Activated CD4-positive, alpha-beta T cell treated with anti-CD3 and anti-CD28 coated beads for 24 hours (primary cell): ENCODE data around the gene RNF207.

Source experiments
- DNase-seq, 2 donors: peaks; one replicate each; pipeline ENCODE4 v3.0.0-alpha.2; 2020; ENCODE audit warnings: low read depth in 2 of 2

Gene RNF207, protein sequence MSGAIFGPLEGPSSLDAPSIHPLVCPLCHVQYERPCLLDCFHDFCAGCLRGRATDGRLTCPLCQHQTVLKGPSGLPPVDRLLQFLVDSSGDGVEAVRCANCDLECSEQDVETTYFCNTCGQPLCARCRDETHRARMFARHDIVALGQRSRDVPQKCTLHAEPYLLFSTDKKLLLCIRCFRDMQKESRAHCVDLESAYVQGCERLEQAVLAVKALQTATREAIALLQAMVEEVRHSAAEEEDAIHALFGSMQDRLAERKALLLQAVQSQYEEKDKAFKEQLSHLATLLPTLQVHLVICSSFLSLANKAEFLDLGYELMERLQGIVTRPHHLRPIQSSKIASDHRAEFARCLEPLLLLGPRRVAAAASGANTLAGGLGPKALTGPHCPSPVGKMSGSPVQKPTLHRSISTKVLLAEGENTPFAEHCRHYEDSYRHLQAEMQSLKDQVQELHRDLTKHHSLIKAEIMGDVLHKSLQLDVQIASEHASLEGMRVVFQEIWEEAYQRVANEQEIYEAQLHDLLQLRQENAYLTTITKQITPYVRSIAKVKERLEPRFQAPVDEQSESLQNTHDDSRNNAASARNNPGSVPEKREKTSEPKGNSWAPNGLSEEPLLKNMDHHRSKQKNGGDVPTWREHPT

DNA sequence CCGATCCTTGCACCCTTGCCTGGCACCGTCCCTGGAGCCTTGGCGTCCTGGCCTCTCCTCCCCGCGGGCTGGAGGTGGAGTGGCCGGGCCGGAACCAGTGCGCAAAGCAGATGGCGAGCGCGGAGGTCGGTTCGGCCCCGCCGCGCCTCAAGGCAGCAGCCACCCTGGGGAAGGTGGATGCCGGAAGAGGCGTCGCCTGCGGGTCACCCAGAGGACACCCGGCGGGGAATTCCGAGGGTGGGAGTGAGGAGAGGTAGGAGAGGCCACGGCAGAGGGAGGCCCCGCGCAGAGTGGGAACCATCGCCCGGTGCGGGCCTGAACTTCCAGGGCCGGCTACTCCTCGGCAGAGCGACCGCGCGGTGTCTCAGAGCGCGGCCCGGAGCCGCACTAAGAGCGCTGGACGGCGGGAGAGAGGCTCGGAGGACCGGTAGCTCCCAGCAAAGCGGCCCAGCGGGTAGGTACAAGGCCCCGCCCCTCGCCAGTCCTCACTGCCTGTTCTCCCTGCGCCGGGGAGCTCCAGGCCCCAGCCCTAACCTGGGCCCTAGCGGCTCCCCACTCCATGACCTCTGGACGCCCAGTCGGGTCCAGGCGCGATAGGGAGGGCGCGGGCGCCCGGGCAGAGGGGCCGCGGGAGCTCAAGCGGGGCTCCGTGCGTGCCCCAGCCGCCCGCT, at the start of gene RNF207:
RNF207 (plus strand) TSS at position 271 of the 671 bp plus-strand sequence. CDS start 417 bp downstream, outside the sequence.
- DNase-seq: peak; percentile 42 to 59

DNA sequence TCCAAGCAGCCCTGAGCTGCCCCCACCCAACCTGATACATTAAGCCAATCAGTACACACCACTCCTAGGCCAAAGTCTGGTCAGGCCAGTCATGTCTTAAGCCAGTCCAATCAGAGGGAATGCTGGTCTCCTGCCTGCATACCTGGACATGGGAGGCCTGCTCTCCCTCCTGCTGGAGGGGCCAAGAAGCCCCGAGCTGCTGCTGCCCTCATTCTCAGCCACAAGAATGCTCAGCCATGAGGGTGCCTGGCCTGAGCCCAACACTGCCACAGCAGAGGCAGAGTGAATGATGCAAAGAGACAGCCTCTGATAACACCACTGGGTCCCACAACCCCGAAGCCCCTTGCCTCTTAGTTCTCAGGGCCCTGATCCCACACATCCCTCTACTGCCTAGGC, 48.8 kb upstream of the RNF207 start:
- DNase-seq: no peak

DNA sequence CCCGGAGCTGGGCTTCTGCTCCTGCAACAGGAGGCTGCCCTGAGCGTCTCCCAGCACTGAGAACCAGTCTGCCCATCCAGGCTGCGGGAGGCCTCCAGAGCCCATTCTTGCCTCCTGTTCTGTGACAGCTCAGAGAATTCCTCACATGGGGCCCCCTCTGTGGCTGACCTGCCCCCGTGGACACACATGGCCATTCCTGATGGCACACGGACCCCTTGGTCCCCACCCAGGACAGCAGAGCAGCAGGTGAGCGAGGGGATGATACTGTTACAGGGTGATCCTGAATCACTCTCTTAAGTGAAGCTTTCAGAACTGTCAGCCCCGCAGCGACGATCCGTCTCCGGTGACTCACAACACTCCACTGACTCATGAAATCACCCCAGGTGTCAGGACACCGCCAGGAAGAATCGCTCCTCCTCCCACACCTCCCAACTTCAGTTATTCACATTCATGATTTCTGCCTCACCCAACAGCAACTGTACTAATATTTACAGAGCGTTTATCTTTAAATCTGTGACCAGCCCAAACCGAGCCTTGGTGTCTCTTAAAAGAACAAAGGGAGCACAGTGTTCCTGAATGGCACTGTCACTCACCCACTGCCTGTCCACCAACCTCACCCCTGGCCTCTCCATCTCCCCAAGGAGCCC, 48.3 kb upstream of the RNF207 start:
- DNase-seq: peak in 1 of 2 donors; percentile 28

DNA sequence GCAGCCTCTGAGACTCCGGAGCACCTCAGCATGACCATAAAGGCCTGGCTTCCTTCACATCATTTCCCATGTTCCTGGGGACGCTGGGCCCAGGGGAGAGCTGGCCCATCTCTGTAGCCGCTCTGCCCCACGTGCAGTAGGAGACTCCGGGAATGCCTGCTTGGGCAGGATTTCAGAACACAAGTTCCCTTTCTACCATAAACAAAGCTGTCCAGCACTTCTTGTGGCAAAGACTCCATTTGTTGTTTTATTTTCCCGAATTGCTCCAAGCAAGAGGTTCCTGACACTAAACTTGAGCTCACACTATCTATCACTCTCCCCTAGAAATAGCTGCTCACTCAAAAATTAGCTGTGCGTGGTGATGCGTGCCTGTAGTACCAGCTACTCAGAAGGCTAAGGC, 47.7 kb upstream of the RNF207 start:
- DNase-seq: no peak

DNA sequence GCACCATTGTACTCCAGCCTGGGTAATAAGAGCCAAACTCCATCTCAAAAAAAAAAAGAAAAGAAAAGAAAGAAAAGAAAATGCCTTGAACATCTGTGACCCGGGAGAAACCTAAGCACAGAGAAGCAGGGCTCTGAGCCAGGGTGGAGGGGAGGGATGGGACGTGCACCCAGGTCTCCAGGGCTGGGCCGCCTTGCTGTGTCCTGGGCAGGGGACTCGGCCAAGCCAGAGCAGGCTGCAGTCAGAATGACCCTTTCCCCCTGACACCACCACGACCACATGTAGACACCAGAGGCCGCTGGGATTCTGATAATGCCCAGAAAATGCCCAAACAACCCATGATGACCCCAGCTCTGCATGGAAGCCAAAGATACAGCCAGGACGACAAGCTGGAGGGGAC, 43.6 kb upstream of the RNF207 start:
- no peak for DNase-seq

DNA sequence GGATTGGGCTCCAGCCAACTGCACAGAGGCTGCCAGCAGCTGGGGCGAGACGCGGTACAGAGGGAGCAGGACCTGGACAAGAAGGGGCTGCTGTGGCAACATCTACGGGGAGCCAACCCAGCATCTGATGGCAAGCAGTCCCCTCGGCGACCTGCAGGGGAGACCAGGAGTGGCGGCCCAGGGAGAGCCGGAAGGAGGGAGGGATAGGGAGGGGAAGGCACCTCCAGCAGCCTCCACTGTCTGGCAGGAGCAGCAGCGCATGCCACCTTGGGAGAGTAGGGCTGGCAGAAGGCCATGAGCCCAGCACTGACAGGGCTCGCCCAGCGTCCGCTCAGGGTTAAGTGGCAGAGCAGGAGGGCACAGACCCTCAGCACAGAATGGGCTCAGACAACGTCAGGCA, 43.1 kb upstream of the RNF207 start:
- DNase-seq: no peak

DNA sequence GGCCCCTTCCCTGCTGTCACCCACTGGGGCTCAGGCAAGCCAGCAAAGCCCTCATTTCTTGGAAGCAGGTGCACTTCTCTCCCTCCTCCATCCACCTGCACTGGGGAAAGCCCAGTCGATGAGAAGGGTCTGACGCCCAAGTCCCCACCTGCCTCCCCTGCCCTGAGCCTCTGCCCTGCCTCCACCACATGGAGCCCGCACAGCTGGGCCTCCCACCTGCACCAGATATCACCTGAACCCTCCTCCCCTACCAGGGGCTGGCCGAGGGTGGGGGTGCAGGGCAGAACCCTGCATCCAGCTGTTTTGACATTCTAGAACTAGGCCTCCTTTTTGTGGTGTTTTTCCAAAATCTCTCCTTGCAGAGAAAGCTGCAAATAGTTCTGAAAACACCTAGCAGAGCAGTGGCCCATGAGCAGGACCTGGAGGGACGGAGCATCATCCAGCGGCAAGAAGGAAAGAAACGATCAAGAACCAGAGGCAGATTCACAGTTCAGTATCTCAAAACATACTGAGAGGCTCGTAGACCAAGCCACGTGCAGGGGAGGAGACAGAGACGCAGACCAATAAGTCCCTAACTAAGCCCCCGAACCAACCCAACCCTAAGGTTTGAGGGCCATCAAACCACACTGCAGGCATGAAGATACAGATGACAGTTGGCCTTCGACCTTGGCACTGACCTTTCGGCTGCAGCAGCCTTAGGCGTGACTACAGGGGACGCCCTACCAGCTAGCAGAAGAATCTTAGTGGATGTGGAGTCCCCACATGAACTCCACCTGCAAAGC, 42.5 kb upstream of the RNF207 start:
- no peak for DNase-seq

DNA sequence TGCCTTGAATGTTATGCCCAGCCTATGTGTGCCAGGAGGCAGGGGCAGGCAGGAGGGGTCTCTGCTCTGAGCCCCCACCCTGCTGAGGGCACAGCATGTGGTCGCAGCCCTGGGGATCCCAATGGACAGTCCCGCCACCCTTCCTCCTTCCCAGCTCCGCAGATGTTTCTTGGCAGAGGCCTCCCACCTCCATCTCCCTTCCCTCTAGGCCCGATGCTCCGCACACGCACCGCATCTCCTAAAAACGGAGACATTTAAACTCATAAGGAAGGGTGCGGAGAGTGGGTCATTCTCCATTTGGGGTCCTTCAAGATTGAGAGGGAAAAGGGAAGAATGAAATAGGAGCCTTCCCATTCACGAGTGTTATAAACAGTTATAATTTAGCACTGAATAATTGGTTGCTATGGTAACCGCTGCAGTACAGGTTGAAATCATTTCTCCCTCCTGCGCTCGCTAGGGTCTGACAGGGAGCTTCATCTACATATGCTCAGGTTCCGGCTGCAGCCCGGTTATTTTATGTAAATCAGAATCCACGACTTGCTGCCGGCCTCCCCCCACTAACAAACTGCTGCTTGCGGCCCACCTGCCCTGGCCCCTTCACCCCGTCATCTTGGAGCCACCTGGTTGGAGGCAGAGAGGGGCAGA, 41.8 kb upstream of the RNF207 start:
- DNase-seq: no peak

DNA sequence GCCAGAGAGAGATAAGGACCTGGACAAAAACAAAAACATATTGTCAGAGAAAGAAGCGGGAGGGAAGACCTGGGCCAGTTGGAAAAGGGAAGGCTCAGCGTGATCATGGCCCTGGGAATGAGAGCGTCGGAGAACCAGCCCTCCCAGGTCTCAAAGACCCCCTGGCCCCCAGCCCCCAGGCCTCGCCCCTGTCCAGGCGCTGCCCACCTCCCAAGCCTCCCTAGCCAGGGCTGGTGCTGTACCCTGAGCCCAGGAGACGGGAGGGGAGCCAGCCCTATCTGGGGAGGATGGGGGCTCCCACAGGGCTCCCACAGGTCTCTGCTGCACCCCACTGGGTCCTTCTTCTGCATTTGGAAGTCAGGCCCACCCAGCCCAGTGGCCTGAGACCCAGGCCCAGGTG, 40.9 kb upstream of the RNF207 start:
- DNase-seq: no peak

DNA sequence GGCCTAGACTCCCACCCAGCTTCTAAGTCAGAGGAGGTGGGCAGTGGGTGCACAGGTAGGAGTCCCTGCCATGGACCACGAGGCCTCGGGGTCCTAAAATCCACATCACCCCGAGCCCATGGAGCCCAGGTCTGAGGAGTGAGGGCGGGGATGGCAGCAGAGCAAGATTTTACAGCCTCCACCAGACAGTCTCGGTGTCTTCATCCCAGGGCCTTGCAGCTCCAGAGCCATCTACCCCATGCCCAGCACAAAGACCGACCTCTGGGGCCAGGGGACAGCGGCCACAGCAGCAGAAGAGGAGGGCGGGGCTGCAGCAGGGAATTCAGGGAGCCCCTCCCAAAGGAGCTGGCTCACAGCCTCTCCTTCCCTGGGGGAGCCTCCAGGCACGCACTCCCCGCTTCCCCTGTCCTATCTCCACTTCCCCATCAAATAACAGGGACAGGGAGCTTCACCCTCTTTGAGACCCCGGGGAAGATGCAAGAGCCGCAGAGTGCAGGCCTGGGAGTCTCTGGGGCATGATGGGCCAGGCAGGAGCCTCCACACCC, 40.4 kb upstream of the RNF207 start:
- no peak for DNase-seq

DNA sequence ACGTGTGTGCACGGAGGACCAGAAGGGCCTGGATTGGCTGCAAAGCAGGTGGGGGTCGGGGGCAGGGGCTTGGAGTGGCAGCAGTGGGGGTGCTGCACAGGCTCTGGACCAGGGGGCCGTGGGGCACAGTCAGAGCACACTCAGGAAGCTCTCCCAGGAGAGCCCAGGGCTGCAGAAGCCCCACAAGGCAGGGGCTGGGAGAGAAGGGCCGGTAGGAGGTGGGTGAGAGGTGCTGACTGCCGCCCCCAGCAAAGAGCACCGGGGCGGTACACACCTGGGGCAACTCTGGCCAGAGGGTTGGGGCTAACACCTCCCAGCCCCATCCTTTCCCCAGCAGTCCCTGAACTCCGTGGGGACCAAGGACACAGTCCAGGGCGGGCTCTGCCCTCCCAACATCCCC, 39.7 kb upstream of the RNF207 start:
- no peak for DNase-seq

DNA sequence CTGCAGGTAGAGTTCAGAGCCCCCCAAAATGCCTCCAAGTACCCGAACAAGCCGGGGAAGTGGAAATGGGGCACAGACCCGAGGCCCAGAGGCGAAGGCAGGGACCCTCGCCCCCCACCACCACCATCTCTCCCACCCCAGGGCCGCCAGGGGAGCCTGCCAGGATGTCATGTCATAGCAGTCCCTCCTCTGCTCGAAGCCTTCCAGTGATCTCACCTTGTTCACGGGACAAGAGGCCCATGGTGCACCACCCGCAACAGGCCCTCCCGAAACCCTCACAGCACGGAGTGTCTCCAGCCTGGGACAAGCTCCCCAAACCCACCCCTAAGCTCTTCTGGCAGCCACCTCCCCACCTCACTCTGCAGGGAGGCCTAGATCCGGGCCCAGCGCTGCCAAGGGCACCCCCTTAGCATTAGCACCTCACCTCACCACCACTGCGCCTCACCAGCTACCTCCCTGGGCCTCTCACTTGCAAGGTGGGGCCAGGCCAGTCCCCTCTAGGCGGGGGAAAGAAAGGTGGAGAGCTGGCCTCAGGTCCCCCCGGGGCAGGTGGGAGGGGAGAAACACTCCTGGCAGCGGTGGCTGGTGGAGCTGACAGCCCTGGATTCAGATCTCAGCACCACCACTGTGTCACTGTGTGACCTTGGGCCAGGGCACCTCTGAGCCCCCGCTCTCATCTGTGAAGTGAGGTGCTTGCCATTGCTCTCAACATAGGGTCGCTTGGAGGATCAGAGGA, 39.1 kb upstream of the RNF207 start:
- no peak for DNase-seq

DNA sequence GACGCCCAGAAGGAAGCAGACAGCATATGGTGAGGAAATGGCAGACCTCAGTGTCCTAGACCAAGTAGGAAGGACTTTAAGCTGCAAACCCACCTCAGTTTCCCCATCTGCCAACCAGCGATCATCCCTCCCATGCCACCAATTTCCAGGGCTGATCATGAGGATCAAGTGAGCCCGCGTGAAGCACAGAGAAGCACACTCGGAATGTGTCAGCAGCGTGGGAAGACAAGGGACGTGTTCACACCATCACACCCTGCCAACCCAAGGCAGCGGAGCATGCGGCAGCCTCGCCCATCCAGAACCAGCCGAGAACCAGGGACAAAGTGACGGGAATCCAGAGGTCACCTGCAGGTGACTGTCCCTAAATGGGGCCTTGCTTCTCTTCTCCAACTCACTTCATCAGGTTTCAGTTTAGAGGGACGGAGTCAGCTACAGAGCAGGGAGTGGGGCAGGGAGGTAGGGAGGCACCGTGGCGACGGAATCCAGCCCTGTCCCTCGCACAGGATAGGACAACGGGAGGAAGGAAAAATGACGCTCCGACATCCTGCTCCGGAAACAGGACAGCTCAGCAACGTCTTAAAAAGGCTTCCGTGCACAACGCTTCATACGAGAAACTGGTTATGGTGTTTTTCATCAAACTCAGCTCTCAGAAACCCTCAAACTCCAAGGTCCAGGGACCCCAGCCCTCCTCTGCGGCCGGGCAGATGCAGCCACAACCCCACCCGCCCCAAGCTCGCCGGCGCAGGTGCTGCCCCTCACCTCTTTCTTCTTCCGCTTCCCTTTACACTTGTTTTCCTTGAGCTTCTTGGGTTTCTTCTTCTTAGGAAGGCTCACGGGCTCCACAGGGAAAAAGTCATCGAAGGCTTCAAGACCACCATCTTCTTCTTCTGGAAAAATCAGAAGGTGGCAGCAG, 38.3 kb upstream of the RNF207 start:
- no peak for DNase-seq

DNA sequence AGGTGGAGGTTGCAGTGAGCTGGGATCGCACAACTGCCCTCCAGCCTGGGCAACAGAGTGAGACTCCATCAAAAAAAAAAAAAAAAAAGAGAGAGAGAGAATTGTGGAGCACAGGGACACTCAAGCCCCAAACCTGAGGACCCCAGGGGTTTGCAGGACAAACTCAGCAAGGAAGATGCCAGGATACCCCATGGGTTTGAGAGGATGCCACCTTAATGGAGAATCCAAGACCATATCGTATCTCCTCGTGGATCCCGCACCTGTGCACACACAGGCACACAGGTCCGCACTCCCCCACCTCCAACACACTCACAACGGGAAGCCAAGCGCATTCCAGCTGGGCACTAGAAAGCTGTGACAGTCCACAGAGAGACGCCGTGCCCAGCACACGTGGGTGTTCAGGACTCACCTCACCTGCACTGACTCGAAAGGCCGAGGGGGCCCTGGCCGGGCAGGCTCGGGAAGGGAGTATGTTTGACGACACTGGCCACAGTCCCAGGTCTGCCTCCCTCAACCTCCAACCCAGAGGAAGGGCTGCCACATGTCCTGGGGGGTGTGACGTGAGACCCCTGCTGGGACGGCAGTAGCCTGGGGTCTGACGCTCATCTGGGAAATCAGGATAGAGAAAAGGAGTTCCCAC, 36.9 kb upstream of the RNF207 start:
- DNase-seq: no peak

DNA sequence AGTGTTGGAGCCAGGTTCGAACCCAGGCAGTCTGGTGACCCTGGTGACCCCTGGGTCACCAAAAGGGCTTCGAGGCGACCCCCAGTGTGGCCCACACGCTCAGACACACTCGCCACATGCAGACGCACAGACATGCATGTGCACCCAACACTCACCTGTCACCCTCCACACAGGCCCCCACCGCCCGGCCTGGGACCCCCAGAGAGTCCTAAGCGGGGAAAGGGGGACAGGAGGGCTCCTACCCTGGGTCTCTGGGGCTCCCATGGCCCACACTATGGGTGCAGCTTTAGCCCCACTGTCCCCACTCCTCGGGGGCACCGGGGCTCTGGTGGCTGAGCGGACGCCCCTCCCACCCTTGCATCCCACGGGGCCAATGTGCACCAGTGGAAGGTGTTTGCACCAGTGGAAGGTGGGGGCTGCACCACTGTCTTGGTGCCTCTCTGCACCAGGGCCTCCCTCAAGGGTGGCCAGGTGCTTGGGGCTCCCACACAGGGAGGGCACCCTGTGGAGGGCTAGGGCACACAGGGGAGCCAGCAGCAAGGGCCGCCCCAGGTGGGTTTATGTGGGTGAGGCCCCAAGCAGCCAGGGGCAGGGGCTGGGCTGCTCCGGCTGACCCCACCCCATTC, 35.7 kb upstream of the RNF207 start:
- no peak for DNase-seq

DNA sequence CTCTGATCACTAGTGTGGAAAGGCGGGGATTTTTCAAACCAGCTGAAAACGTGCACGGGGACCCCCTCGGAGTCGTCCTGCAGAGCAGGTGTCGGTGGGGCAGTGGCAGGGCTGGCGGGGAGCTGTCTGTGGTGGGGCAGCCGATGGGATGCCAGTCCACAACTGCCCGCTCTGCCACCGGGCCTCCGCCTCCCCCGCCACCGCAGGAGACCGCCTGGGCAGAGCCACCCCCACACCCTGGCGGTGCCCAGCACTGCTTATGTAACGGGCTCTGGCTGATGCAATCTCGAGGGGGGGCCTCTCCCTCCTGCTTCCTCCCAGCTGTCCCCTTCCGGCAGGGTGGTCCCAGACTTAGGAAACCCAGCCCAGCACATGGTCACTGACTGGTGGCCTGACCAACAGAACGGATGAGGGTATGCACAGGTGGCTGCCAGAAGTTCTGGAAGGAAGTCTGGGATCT, 35.1 kb upstream of the RNF207 start:
- no peak for DNase-seq

DNA sequence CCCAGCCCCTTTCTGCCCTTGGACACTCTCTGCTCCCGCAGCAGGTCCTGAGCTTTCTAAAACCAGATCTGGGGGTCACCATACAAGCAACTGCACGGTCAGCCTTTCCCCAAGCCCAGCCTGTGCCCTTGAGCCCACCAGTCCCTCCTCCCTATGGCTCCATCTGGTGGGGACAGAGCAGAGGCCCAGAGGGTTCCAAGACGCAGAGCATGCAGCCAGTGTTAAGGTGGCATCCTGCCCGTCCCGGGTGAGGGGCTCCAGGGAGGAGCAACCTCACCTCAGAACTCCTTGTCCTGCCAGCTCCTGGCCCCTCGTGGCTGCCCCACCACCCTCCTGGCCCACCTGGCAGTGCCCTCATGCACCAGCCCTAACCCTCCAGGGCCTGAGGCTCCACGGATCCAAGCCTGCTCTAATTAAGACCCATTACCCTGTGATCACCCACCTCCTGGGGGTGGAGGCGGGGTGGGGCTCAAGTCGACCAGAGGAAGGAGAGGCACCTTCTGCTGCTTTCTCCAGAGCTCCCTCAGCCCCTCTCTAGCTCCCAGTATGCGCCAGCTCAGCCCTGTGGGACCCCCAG, 34.3 kb upstream of the RNF207 start:
- DNase-seq: no peak

DNA sequence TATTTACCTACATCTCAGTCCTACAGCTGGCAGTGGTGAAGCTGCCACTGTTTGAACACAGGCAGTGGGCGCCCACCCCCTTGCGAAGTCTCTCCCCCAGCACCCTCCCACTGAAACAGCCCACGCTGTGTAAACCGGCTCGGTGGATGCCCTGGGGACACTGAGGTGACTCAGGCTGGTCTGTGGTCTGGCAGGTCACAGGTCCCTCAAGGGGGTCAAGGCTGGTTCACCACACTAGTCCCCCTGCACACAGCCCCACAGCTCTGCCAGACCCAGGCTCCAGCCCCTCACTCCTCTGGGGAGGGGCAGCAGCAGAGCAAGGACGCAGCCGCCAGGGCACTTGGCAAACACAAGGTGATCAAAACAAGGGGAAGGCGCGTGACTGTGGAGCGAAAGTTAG, 33.4 kb upstream of the RNF207 start:
- DNase-seq: no peak
